ENCODE measurements around the gene ESR2. TPM values are rescaled to one million over a fixed set of nuclear protein-coding genes. Genes with fewer than 3 reads are reported as not detected.
A peak's percentile ranks its signal among the peaks of the same experiment; 100 is the strongest.

The ESR2 gene
- total RNA-seq, 1 donor from 2014 or later: 0.31 TPM

- Mint-ChIP-seq H3K4me3 (no peak overlapping the region), H3K27me3 (ENCODE audit: low read depth) (no peaks in the 10 kb centered on the region), H3K4me1 (peaks cover 27% of the 10 kb centered on the region), H3K36me3 (peaks cover 15% of the 10 kb centered on the region), H3K27ac (no peak overlapping the region), H3K9me3 (no peaks in the 10 kb centered on the region)
- DNase-seq (ENCODE audit: low spot score in 2 of 2, unreplicated experiment in 2 of 2): no peak
- TF ChIP-seq, protein P1, sequence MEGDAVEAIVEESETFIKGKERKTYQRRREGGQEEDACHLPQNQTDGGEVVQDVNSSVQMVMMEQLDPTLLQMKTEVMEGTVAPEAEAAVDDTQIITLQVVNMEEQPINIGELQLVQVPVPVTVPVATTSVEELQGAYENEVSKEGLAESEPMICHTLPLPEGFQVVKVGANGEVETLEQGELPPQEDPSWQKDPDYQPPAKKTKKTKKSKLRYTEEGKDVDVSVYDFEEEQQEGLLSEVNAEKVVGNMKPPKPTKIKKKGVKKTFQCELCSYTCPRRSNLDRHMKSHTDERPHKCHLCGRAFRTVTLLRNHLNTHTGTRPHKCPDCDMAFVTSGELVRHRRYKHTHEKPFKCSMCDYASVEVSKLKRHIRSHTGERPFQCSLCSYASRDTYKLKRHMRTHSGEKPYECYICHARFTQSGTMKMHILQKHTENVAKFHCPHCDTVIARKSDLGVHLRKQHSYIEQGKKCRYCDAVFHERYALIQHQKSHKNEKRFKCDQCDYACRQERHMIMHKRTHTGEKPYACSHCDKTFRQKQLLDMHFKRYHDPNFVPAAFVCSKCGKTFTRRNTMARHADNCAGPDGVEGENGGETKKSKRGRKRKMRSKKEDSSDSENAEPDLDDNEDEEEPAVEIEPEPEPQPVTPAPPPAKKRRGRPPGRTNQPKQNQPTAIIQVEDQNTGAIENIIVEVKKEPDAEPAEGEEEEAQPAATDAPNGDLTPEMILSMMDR (IDR thresholded peaks at IDR 0.05; ENCODE audit: unreplicated experiment): no peak
Observed at GRCh38 chr14:64209444-64210131, 84.6 kb downstream of the ESR2 start.

DNA sequence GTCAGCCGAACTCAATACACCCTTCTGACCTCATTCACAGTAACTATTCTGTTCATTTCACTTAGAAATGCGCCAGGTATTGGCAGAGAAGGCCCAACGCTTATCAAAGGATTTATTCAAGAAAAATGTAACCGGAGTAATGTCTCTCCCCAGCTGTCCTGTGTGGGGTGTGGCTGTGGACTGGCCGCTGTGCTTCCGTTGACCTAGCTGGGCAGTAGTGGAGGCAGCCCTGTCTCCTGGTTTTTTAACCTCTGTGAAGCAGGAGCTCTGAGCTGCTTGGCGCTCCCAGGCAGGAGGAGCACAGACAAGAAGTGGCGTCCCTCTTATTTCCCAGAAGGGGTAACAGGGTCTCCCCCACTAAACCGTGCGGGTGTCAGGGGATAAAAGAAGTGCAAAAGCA lies 85.2 kb downstream of the ESR2 start:
- H3K9me3 Mint-ChIP-seq: no peaks in the 10 kb centered on the region
- TF ChIP-seq, protein P1 (IDR thresholded peaks at IDR 0.05; ENCODE audit: unreplicated experiment): no peak
- no peak for DNase-seq (ENCODE audit: low spot score in 2 of 2, unreplicated experiment in 2 of 2)
- no peak overlapping the region for H3K27ac Mint-ChIP-seq
- no peak overlapping the region for H3K4me3 Mint-ChIP-seq
- H3K27me3 Mint-ChIP-seq (ENCODE audit: low read depth): no peaks in the 10 kb centered on the region
- peaks cover 15% of the 10 kb centered on the region for H3K36me3 Mint-ChIP-seq
- H3K4me1 Mint-ChIP-seq: peaks cover 30% of the 10 kb centered on the region

DNA sequence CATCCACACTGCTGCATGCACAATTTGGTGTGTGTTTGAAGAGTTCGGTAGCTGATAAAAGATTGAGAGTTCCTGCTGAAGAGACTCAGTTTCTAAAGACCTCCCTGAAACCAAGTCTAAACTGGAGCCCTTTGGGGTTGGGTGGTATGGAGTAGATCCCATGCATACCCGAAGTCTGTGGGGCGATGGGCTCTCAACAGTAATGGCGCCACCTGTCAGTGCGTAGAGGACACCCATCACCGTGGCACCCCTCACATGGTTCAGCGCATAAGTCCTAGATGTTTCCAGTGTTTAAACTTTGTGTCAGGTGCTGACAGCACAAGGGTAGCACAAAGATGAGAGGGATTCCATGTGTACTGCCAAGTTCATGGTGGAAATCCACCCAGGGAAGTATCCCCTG lies 85.9 kb downstream of the ESR2 start:
- H3K36me3 Mint-ChIP-seq: peaks cover 15% of the 10 kb centered on the region
- H3K27me3 Mint-ChIP-seq (ENCODE audit: low read depth): no peaks in the 10 kb centered on the region
- H3K4me1 Mint-ChIP-seq: peaks cover 29% of the 10 kb centered on the region
- DNase-seq (ENCODE audit: low spot score in 2 of 2, unreplicated experiment in 2 of 2): no peak
- TF ChIP-seq, protein P1 (IDR thresholded peaks at IDR 0.05; ENCODE audit: unreplicated experiment): no peak
- no peak overlapping the region for H3K27ac Mint-ChIP-seq
- no peak overlapping the region for H3K4me3 Mint-ChIP-seq
- no peaks in the 10 kb centered on the region for H3K9me3 Mint-ChIP-seq

- Mint-ChIP-seq H3K27ac (peak overlapping the region; percentile 4), H3K4me1 (peaks cover 48% of the 10 kb centered on the region), H3K9me3 (no peaks in the 10 kb centered on the region), H3K36me3 (peaks cover 6% of the 10 kb centered on the region), H3K4me3 (no peak overlapping the region), H3K27me3 (ENCODE audit: low read depth) (no peaks in the 10 kb centered on the region)
- TF ChIP-seq, protein P1 (IDR thresholded peaks at IDR 0.05; ENCODE audit: unreplicated experiment): no peak
- no peak for DNase-seq (ENCODE audit: low spot score in 2 of 2, unreplicated experiment in 2 of 2)
Observed at GRCh38 chr14:64203366-64204006, 90.7 kb downstream of the ESR2 start.

DNA sequence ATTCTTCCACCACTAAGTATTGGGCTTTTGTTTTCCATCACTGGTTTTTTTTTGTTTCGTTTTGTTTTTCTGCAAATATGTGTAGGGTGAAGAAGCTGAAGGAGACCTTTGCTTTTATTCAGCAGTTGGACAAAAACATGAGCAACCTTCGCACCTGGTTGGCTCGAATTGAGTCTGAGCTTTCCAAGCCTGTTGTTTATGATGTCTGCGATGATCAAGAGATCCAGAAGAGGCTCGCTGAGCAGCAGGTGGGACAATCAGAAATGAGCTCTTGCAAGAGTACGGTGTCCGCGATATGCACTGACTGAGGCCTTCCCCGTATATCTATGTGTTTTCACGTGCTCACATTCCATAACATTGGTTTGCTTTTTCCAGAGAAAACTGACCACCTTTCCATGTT lies 91.5 kb downstream of the ESR2 start:
- Mint-ChIP-seq H3K4me3 (no peak overlapping the region), H3K36me3 (peaks cover 6% of the 10 kb centered on the region), H3K27ac (no peak overlapping the region), H3K9me3 (no peaks in the 10 kb centered on the region), H3K4me1 (peaks cover 52% of the 10 kb centered on the region), H3K27me3 (ENCODE audit: low read depth) (no peaks in the 10 kb centered on the region)
- no peak for DNase-seq (ENCODE audit: low spot score in 2 of 2, unreplicated experiment in 2 of 2)
- TF ChIP-seq, protein P1 (IDR thresholded peaks at IDR 0.05; ENCODE audit: unreplicated experiment): no peak

Measured in mesothelial cell of epicardium (in vitro differentiated cells).